A673 (cell line): ENCODE data around the gene UBE2J2. TPM values are rescaled to one million over a fixed set of nuclear protein-coding genes. Genes with fewer than 3 reads are reported as not detected.

Experiments used
- BruUV-seq: library from RNA; stranded (reverse); fragments of 400-500 nt; replicated peaks from 2 replicates; lab custom pipeline; 2021; lab: Mats Ljungman, UMichigan
- CTCF ChIA-PET: fragments of 300-600 bp; sonication (Branson Sonifier 250); formaldehyde crosslinking; loops from one replicate; lab custom pipeline; 2022; ENCODE audit warnings: antibody characterized with exemption; lab: Charles Lee
- POLR2A ChIA-PET: fragments of 300-600 bp; sonication (Branson Sonifier 250); formaldehyde crosslinking; loops from one replicate; lab custom pipeline; 2022; ENCODE audit warnings: antibody characterized with exemption; ENCODE audit not compliant: low non-redundant PET; lab: Charles Lee
- DNase-seq: peaks from one replicate; pipeline ENCODE4 v3.0.0-alpha.2; 2015; ENCODE audit warnings: low spot score
- H3K27ac ChIP-seq: fragments of 200-600 bp; sonication (generic); 2 replicates; pipeline ENCODE4 v1.5.1; 2016; ENCODE audit warnings: mixed run types, low read depth, mild to moderate bottlenecking, mixed read lengths, antibody characterized with exemption, low read length; ENCODE audit not compliant: poor library complexity, severe bottlenecking
- H3K27me3 ChIP-seq: fragments of 200-600 bp; sonication (generic); replicated peaks from 2 replicates; pipeline ENCODE4 v1.6.1; 2017; ENCODE audit warnings: mixed run types, low read depth, mild to moderate bottlenecking, mixed read lengths, antibody characterized with exemption, low read length; ENCODE audit not compliant: insufficient read depth, poor library complexity
- H3K36me3 ChIP-seq: fragments of 200-600 bp; sonication (generic); 2 replicates; pipeline ENCODE4 v1.6.1; 2016; ENCODE audit warnings: mixed run types, mild to moderate bottlenecking, mixed read lengths, antibody characterized with exemption, low read length; ENCODE audit not compliant: insufficient read depth, poor library complexity, severe bottlenecking
- H3K4me1 ChIP-seq: fragments of 200-600 bp; sonication (generic); 2 replicates; pipeline ENCODE4 v1.6.1; 2017; ENCODE audit warnings: mixed run types, mild to moderate bottlenecking, mixed read lengths, antibody characterized with exemption, low read length; ENCODE audit not compliant: insufficient read depth, poor library complexity, severe bottlenecking
- H3K4me3 ChIP-seq: fragments of 200-600 bp; sonication (generic); 2 replicates; pipeline ENCODE4 v1.5.1; 2016; ENCODE audit warnings: low read depth, mixed run types, mild to moderate bottlenecking, mixed read lengths, low read length; ENCODE audit not compliant: poor library complexity, severe bottlenecking
- H3K9me3 ChIP-seq: fragments of 200-600 bp; sonication (generic); 2 replicates; pipeline ENCODE4 v1.6.1; 2016; ENCODE audit warnings: mixed run types, low read depth, mild to moderate bottlenecking, mixed read lengths, antibody characterized with exemption, low read length; ENCODE audit not compliant: poor library complexity, severe bottlenecking
- EZH2 ChIP-seq: fragments of 200-600 bp; sonication (generic); IDR thresholded peaks from 2 replicates; pipeline ENCODE4 v1.6.1; 2017; ENCODE audit warnings: borderline replicate concordance, low read depth, mild to moderate bottlenecking, mixed read lengths, antibody characterized with exemption, low read length; ENCODE audit not compliant: poor library complexity, severe bottlenecking
- intact Hi-C: fragments of 100-400 bp; cut with micrococcal nuclease; formaldehyde crosslinking; loops from one replicate; pipeline ENCODE4 v1.10.0; 2022; ENCODE audit not compliant: unreplicated experiment
- total RNA-seq: library from RNA; stranded (reverse); gene quantifications from 2 replicates; pipeline ENCODE4 v1.2.3, GENCODE V29; 2021
- TF ChIP-seq, protein P1 (sequence below): fragments of 300-800, 200-600 bp; sonication (generic); conservative IDR thresholded peaks from 2 replicates; pipeline ENCODE4 v1.5.1; 2017; ENCODE audit warnings: low read depth, mild to moderate bottlenecking, antibody characterized with exemption, low read length, moderate library complexity, mixed read lengths

The UBE2J2 gene
- total RNA-seq, 1 experiment from 2014 or later = 92.8 TPM

DNA sequence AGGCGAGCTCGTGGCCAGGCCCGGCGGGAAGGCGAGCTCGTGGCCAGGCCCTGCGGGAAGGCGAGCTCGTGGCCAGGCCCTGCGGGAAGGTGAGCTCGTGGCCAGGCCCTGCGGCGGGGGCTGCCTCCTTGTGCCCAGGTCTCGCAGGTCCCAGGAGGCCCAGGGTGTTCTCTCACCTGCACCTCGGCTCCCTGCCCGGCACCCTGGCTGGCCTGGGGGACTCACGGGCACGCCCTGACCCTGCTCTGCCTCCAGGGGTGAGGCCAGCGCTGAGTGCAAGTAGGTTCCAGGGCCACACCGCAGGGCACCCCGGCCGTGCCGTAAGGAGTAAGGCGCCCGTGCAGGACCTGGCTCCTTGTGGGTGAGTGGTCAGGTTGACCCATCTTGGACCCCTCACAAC is 46.3 kb downstream of the UBE2J2 start:
- ChIA-PET POLR2A (no interaction called here), CTCF (no interaction called here)
- no peaks in the 10 kb centered on the region for H3K27me3 ChIP-seq
- H3K9me3 ChIP-seq = no peaks in the 10 kb centered on the region
- peaks cover 25% of the 10 kb centered on the region for H3K36me3 ChIP-seq
- no peak overlapping the region for H3K4me3 ChIP-seq
- intact Hi-C loops = no loop called here
- peaks cover 8% of the 10 kb centered on the region for H3K4me1 ChIP-seq
- TF ChIP-seq, protein P1, sequence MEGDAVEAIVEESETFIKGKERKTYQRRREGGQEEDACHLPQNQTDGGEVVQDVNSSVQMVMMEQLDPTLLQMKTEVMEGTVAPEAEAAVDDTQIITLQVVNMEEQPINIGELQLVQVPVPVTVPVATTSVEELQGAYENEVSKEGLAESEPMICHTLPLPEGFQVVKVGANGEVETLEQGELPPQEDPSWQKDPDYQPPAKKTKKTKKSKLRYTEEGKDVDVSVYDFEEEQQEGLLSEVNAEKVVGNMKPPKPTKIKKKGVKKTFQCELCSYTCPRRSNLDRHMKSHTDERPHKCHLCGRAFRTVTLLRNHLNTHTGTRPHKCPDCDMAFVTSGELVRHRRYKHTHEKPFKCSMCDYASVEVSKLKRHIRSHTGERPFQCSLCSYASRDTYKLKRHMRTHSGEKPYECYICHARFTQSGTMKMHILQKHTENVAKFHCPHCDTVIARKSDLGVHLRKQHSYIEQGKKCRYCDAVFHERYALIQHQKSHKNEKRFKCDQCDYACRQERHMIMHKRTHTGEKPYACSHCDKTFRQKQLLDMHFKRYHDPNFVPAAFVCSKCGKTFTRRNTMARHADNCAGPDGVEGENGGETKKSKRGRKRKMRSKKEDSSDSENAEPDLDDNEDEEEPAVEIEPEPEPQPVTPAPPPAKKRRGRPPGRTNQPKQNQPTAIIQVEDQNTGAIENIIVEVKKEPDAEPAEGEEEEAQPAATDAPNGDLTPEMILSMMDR = no peak
- no peak for TF ChIP-seq EZH2
- H3K27ac ChIP-seq = no peak overlapping the region
- no TSS peak for BruUV-seq
- DNase-seq = no peak

GRCh38 chr1:1226566-1227362 is 46.9 kb downstream of the UBE2J2 start:
- Histone ChIP-seq H3K9me3 (no peaks in the 10 kb centered on the region), H3K4me1 (peaks cover 8% of the 10 kb centered on the region), H3K27ac (no peak overlapping the region), H3K27me3 (no peaks in the 10 kb centered on the region), H3K36me3 (peaks cover 28% of the 10 kb centered on the region), H3K4me3 (no peak overlapping the region)
- TF ChIP-seq, protein P1 = no peak
- TF ChIP-seq EZH2 = no peak
- DNase-seq = no peak
- ChIA-PET POLR2A (no interaction called here), CTCF (no interaction called here)
- intact Hi-C loops = no loop called here
- BruUV-seq = no TSS peak

- H3K9me3 ChIP-seq = no peaks in the 10 kb centered on the region
- H3K27ac ChIP-seq = no peak overlapping the region
- no TSS peak for BruUV-seq
- intact Hi-C loops = no loop called here
- H3K4me1 ChIP-seq = peaks cover 8% of the 10 kb centered on the region
- DNase-seq = no peak
- TF ChIP-seq EZH2 = no peak
- TF ChIP-seq, protein P1 = no peak
- no peak overlapping the region for H3K4me3 ChIP-seq
- peaks cover 31% of the 10 kb centered on the region for H3K36me3 ChIP-seq
- CTCF ChIA-PET = no interaction called here
- POLR2A ChIA-PET = no interaction called here
- H3K27me3 ChIP-seq = no peaks in the 10 kb centered on the region
Observed at GRCh38 chr1:1225913-1226312, 47.7 kb downstream of the UBE2J2 start.
